ENCODE results near the gene SLC9A8. TPM values are rescaled to one million over a fixed set of nuclear protein-coding genes. Genes with fewer than 3 reads are reported as not detected.
"Not testable (repeated sequence)": the region's sequence is repeated elsewhere in the genome, so short reads cannot be mapped to it uniquely, and the experiment has no call there.

The SLC9A8 gene
- total RNA-seq, 1 donor from 2014 or later = 4.7 TPM

- DNase-seq (ENCODE audit: missing footprints) (no peak), ATAC-seq (no peak)
- intact Hi-C loops (cut with DNase I) = no loop called here
Measured at GRCh38 chr20:49883246-49883802, 70.7 kb downstream of the SLC9A8 start.

GRCh38 chr20:49885558-49886332, 73.1 kb downstream of the SLC9A8 start:
- intact Hi-C loops (cut with DNase I) = no loop called here
- DNase-seq (ENCODE audit: missing footprints) = no peak
- no peak for ATAC-seq

DNA sequence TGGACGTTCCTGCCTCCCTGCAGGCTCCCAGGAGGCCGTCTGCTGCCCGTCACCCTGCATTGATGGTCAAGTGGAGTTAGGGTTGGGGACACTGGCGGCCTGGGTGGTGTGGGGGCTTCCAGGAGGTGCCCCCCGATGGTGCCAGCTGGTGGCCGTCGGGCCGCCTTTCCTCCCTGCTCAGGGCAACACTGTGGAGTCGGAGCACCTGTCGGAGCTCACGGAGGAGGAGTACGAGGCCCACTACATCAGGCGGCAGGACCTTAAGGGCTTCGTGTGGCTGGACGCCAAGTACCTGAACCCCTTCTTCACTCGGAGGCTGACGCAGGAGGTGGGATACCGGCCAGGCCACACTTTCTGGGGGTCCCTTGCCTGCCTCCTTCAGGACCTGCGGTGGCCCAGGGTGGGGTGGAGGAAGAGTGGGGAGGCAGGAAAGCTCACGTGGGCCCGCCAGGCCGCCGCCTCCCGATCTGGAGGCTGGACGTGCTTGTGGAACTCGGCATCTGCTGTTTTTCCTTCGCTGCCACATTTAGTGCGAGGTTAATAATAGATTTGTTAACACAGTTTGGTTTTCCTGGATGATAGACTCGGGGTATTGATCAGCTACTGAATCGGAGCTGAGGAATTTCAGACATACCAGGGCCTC, 74.1 kb downstream of the SLC9A8 start:
- ATAC-seq = no peak
- DNase-seq (ENCODE audit: missing footprints) = no peak
- intact Hi-C loops (cut with DNase I) = no loop called here

DNA sequence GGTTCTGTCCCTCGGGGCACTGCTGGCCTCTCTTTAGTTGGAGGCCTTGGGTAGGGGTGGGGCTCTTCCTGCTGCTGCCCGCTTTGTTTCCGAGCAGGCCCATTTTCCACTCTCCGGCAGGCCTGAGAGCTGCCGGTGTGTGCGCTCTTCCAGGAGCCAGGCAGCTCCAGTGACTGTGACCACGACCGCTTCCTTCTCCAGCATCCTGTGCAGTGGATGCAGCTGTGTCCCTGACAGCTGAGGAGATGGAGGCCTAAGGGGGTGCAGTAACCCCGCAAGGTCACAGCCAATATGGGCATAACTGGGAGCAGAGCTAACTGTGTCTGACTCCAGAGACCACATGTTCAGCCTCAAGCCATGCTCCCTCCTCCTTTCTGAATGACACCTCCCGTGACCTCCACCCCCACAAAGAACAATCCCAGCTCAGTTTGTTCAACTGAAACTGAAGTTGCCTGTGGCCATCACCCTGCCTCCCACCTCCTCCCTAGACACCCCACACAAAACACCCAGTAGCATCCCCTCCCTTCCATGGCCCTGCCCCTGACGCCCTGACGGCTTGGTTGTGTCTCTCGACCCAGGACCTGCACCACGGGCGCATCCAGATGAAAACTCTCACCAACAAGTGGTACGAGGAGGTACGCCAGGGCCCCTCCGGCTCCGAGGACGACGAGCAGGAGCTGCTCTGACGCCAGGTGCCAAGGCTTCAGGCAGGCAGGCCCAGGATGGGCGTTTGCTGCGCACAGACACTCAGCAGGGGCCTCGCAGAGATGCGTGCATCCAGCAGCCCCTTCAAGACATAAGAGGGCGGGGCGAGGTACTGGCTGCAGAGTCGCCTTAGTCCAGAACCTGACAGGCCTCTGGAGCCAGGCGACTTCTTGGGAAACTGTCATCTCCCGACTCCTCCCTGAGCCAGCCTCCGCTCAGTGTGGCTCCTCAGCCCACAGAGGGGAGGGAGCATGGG, 74.9 kb downstream of the SLC9A8 start:
- ATAC-seq = peak; percentile 9
- intact Hi-C loops (cut with DNase I) = no loop called here
- peak; percentile 46 for DNase-seq (ENCODE audit: missing footprints)

DNA sequence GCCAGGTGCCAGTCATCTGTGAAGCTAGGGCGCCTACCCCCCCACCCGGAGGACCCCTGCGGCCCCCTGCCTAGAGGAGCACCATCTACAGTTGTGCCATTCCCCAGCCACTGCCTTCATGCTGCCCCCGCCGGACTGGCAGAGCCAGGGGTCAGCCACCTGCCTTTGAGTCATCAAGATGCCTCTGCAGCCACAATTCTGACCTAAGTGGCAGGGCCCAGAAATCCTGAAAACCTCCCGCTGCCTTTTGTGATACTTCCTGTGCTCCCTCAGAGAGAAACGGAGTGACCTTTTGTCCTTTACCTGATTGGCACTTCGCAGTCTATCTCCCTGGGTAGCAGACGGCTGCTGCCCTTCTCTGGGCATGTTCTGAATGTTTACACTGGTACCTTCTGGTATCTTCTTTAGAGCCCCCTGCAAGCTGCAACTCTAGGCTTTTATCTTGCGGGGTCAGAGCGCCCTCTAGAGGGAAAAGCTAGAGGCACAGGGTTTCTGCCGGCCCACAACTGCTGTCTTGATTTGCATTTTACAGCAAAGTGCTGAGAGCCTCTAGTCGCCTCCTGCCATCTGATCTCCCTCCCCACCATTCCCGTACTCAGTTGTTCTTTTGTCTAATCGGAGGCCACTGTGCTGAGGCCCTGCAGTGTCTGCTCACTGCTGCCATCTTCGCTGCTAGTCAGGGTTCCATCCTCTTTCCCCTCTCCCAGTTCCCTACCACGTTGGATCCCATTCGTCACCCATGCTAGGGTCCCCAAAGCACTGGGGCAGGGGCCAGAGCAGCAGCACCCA, 75.8 kb downstream of the SLC9A8 start:
- ATAC-seq (no peak), DNase-seq (ENCODE audit: missing footprints) (peak; percentile 64)
- intact Hi-C loops (cut with DNase I) = no loop called here

GRCh38 chr20:49889001-49889934, 76.6 kb downstream of the SLC9A8 start:
- DNase-seq (ENCODE audit: missing footprints) (peak; percentile 49), ATAC-seq (no peak)
- intact Hi-C loops (cut with DNase I) = no loop called here

DNA sequence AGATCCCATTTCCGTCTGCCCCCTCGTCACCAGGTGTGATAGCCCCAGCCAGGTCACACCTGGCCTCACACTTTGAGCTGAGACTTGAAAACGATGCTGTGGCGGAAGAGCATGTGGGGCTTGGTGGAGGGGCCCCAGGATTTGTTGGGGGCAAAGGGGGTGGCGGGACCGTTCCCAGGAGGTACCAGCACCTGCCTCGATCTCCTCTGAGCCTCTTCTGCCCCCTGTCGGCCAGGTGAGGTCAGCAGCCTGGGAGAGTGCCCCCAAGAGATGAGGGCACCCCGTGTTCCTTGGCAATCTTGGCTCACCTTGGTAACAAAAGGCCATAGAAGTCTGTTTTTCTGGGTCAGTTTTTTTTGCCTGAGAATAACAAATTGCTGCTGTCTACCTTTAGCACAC, 77.3 kb downstream of the SLC9A8 start:
- ATAC-seq (no peak), DNase-seq (ENCODE audit: missing footprints) (peak; percentile 52)
- intact Hi-C loops (cut with DNase I) = no loop called here

DNA sequence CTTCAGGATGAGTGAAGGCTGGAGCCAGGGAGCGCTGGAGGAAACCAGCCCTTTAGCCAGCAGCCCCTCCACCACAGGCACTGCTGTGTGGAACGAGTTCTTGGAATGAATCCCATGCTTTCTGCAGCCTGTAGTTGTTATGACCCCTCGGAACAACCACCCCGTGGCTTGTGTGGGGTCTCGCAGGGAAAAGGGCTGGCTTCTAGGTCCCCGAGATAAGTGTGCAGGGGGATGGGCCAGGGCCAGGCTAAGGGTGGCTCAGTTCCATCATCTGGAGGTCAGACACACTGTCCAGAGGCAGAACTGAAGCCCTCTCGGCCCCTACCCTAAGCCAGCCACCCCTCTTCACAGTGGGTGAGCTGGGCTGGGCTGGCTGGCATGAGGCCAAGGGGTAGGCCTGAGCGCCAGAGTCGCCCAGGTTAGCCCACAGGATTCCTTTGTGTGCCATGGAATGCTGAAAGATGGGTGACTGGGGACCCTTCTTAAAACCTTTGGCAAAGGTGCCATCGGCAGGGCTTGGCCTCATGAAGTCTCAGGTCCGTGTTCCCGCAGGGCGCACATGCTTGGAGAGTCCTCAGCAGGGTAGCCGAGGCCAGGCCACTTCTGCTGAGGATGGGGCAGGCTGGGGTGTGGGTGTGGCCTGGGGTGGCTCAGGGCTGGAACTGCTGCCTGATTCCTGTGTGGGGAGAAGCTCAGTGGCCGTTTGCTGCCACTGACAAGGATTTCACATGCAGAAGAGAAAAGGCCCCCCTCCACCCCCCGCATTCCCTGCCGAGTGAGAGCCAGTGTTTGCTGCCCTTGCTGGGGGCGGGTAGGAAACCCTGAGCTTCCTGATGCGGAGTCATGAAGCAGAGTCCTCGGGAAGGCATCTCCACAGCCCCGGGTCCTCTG, 78.1 kb downstream of the SLC9A8 start:
- DNase-seq (ENCODE audit: missing footprints) (peak; percentile 70), ATAC-seq (peak; percentile 20)
- intact Hi-C loops (cut with DNase I) = no loop called here

GRCh38 chr20:49891476-49892110, 79.0 kb downstream of the SLC9A8 start:
- ATAC-seq (no peak), DNase-seq (ENCODE audit: missing footprints) (peak; percentile 45)
- intact Hi-C loops (cut with DNase I) = loop anchor here (2.0 kb wide), 1 partner anchor 19 kb away; no protein-coding TSS in a partner anchor

DNA sequence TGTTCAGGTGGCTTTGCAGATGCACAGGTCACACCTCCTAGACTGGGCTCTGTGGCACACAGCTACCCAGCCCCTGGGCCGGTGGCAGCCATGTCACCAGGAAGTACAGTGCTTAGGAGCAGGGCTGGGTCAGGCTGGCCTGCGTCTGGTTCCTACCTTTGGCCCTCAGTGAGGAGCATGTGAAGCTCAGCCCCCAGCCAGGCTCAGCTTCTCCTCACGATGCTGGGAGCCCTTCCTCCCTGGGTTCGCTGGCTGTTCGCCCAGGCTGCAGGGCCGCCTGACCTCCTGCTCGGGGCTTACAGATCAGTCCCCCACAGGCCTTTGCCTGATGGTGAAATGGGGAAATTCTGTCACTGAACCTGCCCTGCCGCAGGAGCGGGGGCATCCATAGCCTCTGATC, 79.6 kb downstream of the SLC9A8 start:
- intact Hi-C loops (cut with DNase I) = loop anchor here (2.0 kb wide), 1 partner anchor 19 kb away; no protein-coding TSS in a partner anchor
- ATAC-seq (peak; percentile 11), DNase-seq (ENCODE audit: missing footprints) (peak; percentile 66)

DNA sequence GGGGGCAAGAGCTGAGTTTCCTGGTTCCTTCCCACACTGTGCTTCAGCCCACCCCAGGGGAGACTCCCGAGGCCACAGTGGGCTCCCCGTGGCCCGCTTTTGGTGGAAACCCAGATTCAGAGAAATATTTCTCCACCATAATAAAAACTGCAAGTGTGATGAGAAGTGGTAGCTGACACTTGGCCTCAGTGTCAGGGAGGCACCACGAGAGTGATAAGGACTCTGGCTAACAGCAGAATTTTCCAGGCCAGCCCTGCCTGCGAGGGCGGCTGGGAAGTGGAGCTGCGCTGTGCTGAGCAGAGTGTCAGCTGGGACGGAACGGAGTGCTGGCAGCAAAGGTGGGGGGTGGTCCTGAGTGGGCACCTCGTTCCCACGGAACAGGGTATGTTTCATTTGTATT, 80.2 kb downstream of the SLC9A8 start:
- DNase-seq (ENCODE audit: missing footprints) (peak; percentile 68), ATAC-seq (peak; percentile 89)
- intact Hi-C loops (cut with DNase I) = loop anchor here (2.0 kb wide), 1 partner anchor 18 kb away; no protein-coding TSS in a partner anchor

DNA sequence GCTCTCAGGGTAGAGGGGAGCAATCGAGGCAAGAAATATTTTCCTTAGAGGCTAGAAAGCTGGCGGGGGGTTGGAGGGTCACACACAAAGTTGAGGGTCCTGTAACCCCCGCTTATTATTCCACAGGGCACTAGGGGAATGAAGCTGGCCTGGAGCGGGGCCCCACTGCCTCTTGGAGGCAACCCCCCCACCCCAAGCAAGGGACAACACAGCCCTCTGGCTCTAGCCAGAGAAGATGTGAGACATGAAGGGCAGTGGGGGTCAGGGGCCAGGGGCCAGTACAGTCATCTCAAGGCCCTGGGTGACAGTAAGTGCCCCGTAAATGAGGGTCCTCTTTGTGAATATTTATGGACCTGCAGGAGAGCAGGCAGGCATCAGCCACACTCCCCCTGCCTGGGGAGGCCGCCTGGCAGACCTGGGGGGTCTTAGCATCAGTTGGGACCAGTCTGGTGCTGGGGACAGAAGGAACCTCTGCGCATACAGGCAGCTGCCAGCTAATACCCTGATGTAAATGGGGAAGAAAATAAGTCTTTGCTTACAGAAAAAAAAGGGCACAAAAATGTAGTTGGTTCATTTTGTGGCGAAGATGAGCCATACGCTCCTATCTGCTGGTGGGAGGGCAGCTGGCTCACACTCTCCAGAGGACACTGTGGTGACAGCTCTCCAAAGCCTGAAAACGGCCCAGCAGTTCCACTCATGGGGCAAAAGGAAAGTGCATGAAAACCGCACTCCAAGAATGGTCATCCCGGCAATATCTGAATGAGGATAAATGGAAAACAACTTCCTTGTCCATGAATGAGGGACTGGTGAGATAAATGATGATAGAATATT, 80.8 kb downstream of the SLC9A8 start:
- intact Hi-C loops (cut with DNase I) = loop anchor here (2.0 kb wide), 1 partner anchor 17 kb away; no protein-coding TSS in a partner anchor
- ATAC-seq (peak; percentile 33), DNase-seq (ENCODE audit: missing footprints) (peak; percentile 33)

DNA sequence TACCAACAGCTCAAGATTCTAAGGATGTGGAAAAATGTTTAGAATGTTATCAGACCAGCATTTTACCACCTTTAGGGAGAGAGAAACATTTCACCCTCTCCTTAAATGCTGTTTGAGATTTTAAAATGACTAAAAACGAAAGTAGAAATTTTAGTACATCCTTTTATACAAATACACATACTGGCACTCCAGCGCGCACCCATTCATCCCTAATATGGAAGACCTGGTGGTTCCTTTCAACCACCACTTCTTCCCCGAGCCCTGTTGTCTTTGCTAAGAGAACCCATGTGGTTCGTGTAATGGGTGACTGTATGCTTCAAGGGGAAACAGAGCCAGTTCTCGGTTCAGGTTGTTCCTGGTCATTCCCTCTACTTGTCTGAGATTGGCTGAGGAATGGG, 81.4 kb downstream of the SLC9A8 start:
- ATAC-seq (no peak), DNase-seq (ENCODE audit: missing footprints) (peak; percentile 53)
- intact Hi-C loops (cut with DNase I) = no loop called here

DNA sequence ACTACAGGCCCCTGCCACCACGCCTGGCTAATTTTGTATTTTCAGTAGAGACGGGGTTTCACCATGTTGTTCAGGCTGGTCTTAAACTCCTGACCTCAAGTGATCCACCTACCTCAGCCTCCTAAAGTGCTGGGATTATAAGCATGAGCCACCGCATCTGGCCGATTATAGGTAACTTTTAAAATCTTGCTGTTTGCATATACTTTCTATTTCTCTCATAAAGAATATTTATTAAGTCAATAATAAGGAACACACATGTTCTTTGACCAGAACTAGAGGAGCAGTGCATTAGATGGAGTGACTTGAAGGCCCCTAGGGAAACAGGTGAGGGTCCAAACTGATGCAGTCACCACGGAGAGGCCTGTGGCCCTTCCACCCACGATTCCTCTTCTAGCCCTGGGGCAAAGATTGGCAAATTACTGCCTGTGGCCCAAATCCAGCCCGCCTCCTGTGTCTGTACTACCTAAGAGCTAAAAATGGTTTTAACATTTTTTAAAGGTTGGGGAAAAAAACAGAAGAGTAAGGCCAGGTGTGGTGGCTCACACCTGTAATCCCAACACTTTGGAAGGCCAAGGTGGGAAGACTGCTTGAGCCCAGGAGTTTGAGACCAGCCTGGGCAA, 83.0 kb downstream of the SLC9A8 start:
- ATAC-seq; DNase-seq (ENCODE audit: missing footprints): not testable (repeated sequence)

More for the DNA sequence above, 83.0 kb downstream of the SLC9A8 start:
- intact Hi-C loops (cut with DNase I) = not testable (repeated sequence)
